Astrocyte of the hippocampus (primary cell): ENCODE measurements around the gene PIGR.
A peak's percentile ranks its signal among the peaks of the same experiment; 100 is the strongest.

Source experiments
- DNase-seq: peaks from one replicate; pipeline ENCODE4 v3.0.0; 2011; ENCODE audit warnings: low read depth, low spot score

Gene PIGR

DNA sequence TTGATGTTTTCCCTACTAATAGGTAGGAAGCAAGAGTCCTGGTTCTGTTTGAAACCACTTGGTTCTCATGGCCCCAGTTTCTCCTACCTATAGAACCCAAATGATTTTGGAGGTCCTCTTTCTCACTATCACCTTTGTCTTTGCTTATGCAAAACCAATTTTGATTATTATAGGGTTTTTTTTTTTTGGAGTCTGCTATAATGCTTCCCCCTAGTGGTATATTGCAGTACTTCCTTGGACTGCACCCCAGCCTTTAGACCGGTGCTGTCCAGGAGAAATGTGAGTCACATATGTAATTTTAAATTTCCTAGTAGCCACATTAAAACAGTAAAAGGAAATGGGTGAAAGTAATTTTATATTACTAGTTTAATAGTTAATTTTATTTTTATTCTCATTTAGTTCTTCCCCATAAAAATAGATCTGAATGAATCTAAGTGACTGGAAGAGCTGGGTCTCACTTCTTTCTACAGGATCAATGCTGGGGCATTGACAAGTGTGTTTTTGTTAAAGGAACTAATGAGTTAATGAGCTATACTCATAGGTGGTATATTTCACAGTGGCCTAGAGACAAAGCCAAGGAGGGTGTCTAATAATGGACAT, 35.1 kb downstream of the PIGR start:
- peak; percentile 80 for DNase-seq

DNA sequence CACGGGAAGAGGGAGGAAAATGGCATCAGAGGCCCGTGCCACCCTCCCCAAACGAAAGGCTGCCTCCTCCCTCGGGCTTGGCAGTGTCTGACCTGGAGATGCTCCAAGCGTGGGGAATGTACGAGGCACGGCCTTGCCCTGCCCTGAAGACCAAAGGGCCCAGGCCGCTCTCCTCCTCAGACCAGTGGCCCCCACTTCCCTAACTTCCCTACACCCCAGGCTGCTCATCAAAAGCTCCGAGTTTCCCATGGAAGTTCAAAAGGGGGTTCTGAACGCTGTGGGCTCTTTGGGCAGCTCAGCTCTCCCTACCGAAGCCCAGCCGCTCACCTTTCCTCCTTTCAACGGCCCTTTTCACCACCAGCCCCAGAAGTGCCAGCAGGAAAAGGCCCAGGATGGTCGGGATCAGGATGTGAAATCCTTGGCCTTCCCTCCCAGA, 36.4 kb downstream of the PIGR start:
- no peak for DNase-seq

DNA sequence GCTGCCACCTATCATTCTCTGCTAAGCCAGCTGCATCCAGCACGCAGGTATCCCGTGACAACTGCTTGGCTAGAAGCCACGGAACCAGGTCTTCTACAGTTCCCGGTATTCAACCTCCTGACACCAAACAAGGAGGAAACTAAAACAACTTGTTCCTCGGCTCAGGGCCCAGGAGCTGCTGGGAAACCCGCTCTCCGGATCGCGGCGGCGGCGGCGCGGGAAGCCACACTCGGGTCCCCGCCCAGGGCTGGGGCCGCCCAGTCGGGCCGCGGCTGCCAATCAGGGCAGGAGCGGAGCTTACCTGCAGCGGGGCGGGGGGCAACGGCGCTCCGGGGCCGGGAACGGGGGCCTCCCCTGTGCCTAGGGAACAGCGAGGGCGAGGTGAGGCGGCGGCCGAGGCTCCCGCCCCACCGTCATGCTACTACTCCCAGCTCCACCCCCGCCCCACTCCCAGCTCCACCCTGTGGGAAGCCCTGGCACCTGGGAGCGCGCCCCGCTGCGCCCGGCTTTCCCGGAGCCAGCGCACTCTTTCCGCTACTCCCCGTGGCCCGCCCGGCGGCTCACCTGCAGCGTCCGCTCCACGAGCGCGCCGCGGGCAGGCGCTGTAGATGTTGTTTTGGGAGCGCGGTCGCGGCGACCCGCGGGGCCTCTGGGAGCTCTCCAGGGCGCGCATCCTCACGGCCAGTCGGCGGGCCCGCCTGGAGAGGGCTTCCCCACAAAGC, 36.9 kb downstream of the PIGR start:
- DNase-seq = peak; percentile 44

GRCh38 chr1:206908038-206908437, 38.2 kb downstream of the PIGR start:
- DNase-seq = no peak

GRCh38 chr1:206907304-206907991, 38.8 kb downstream of the PIGR start:
- no peak for DNase-seq

GRCh38 chr1:206905295-206906164, 40.7 kb downstream of the PIGR start:
- DNase-seq = peak; percentile 75

DNA sequence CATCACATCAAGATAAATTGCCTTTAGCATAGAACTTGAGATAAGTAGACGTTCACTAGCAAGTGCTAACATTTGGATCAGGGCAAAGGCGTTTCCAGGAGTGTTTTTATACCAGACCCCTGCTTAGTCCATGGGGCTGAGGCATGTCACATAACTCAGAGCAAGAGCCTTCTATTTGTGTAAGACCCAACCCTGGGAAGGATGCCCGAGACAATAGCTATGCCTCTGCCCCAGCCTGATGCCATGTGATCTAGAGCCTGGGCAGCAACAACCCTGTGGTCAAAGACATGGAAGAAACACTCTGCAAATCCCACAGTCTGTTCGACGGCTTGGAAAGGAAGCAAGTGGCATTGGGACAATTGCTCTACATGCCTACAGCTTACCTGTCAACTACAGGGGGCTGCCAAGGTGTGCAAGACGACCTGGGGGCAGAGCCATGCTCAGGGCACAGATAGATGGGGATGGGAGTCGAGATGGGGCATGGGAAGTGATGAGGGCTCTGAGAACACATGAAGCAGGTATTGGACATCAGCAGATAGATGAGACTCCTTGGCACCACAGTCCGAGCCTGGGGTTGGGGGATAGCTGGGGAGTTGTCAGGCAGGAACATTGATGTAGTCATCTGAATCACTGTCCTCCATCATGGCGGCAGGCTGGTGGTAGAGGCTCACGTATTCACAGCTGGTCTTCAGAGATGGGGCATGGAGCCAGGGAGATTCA, 41.7 kb downstream of the PIGR start:
- no peak for DNase-seq

DNA sequence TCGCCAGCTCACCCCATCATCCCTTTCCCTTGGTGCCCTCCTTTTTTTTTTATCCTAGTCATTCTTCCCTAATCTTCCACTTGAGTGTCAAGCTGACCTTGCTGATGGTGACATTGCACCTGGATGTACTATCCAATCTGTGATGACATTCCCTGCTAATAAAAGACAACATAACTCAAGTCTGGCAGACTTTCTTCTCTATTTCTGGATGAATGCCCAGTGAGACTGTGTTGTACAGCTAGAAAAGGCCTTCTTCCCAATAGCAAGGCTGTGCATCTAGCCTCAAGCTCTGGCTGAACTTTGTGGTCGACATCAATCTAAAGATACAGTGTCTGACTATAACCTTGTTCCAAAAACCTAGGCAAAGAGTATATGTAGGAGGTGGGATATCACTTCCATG, 42.6 kb downstream of the PIGR start:
- no peak for DNase-seq

GRCh38 chr1:206902702-206903101, 43.6 kb downstream of the PIGR start:
- no peak for DNase-seq

DNA sequence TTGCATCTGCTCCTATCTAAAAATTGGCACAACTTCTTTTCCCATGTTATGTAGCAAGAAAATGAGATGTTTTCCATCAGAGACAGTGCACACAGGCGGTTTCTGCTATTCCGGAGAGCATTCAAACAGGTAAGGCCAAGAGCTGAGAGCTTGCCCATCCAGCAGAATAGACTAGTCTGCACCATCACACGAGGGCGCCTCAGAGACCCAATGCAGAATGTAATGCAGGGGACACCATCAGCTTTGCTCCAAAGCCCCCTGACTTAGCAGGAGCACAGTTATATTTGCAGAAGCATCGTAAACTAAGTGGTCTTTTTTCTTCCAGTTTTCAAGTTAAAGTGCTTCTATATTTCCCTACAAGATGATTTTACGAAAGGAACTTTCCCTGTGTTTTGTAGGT, 44.3 kb downstream of the PIGR start:
- no peak for DNase-seq

GRCh38 chr1:206900149-206900548, 46.1 kb downstream of the PIGR start:
- no peak for DNase-seq

- no peak for DNase-seq
Measured at GRCh38 chr1:206899717-206900116, 46.5 kb downstream of the PIGR start.

DNA sequence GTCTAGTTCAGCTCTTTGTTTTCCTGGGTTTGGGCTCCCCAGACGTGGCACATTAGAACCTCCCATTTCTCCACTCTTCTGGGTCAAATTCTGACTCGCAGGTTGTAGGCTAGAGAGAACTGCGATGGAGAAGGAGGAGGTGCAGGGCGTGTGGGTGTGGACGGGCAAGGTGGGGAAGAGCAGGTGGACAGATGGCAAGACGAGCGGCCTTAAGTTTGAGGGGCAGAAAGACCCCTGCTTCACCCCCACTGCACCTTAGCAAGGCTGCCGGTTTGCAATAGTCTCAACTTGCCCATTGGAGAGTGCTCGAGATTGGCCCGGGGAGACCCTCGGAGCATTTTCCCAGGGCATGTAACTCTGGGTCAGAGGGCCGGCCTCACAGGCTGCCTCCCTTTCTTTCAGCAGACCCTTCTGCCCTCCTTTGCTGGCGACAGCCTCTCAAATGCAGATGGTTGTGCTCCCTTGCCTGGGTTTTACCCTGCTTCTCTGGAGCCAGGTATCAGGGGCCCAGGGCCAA, 47.3 kb downstream of the PIGR start:
- DNase-seq = no peak

GRCh38 chr1:206898089-206898914, 48.0 kb downstream of the PIGR start:
- DNase-seq = peak; percentile 61

DNA sequence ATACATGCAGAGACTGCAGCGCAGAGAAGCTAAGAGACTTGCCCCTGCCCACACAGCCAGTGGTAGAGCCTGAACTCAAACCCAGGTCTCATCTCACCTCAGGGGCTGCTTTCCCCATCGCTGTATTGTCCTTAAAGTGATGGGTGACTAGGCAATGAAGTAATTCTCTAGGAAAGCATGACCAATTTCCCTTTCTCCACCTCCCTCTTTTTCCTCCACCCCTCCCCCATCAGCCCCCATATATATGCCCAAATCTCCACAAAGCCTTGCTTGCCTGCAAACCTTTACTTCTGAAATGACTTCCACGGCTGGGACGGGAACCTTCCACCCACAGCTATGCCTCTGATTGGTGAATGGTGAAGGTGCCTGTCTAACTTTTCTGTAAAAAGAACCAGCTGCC, 49.1 kb downstream of the PIGR start, which contains the start of gene IL24:
Gene IL24, plus strand, starts transcription at position 269 of the 400 bp plus-strand sequence. CDS start 390 bp downstream, outside the sequence.
- DNase-seq = no peak

DNA sequence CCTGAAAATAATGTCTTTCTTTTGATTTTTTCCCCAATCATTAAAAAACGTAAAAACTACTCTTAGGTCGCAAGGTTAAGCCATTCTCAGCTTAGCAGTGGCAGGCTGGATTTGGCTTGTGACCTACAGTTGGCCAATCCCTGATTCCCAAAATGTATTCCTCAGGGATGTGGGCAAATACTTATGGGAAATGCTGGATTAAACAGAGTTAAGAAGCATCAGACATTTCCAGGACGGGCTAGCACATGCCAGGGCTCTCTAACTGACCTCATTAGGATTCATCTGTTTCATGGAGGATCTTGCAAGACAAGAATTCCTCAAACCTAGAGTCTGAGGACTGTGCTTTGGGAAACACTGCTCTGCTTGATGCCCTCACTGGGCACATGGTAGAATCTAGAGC, 50.0 kb downstream of the PIGR start:
- no peak for DNase-seq

DNA sequence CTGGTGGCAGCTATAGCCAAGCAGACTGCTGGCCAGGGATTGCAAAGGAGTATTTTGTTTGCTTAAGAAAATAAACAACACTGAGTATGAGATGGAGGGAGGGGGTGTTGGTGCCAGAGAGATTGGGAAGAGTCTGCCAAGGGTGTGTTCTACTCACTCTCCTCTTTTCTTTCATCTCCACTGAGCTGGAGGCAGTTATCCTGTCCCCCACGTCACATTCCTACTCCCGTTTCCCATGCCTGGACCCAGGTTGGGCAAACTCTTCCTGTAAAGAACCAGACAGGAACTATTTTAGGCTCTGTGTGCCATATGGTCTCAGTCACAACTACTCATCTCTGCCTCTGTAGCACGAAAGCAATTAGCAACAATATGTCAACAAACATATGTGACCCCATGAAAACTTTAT, 50.4 kb downstream of the PIGR start:
- DNase-seq = peak; percentile 33

- DNase-seq = no peak
Measured at GRCh38 chr1:206895325-206895724, 50.9 kb downstream of the PIGR start.

DNA sequence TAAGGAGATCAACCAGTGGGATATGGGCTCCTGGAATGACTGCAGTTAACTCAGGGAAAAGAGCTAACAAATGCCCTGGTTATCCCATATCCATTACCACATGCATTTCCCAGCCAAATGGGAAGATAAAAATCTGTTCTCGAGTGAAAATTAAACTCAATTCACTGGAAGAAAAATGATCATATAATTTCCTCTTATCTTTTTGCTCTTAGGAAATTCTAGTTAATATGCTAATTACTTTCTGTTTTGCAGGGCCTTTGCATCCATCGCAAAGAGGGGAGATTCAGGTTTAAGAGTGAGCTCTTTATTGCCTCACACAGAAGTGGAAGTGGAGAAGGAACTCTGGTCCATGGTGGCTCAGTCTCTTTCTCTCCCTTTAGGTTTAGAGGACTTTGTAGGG, 52.9 kb downstream of the PIGR start:
- DNase-seq = no peak
